GM23338 (cell line): Measurements from ENCODE around the gene LYST. TPM values are rescaled to one million over a fixed set of nuclear protein-coding genes. Genes with fewer than 3 reads are reported as not detected.

Source experiments
- ATAC-seq: fragments of 200-7000 bp; cut with Tn5 transposase; 3 replicates; pipeline ENCODE4 v1.9.1; 2020
- DNase-seq: peaks from one replicate; pipeline ENCODE4 v3.0.0-alpha.2; 2015; ENCODE audit warnings: low spot score
- H2AFZ ChIP-seq: fragments of 200-600 bp; sonication (generic); 2 replicates; pipeline ENCODE4 v1.8.0; 2016; ENCODE audit warnings: antibody characterized with exemption, mild to moderate bottlenecking, moderate library complexity
- H3F3A ChIP-seq: fragments of 200-600 bp; sonication (generic); replicated peaks from 2 replicates; pipeline ENCODE4 v1.8.0; 2017; ENCODE audit warnings: antibody characterized with exemption, mixed run types, low read depth
- H3K27ac ChIP-seq: fragments of 200-600 bp; sonication (generic); 2 replicates; pipeline ENCODE4 v1.6.1; 2016; ENCODE audit warnings: low read depth
- H3K27me3 ChIP-seq: fragments of 200-600 bp; sonication (generic); 2 replicates; pipeline ENCODE4 v1.8.0; 2016; ENCODE audit warnings: mild to moderate bottlenecking, mixed run types, moderate library complexity; ENCODE audit not compliant: insufficient read depth
- H3K36me3 ChIP-seq: fragments of 200-600 bp; sonication (generic); 2 replicates; pipeline ENCODE4 v1.8.0; 2016; ENCODE audit warnings: mild to moderate bottlenecking; ENCODE audit not compliant: insufficient read depth
- H3K4me1 ChIP-seq: fragments of 200-600 bp; sonication (generic); 2 replicates; pipeline ENCODE4 v1.8.0; 2016; ENCODE audit warnings: mild to moderate bottlenecking, moderate library complexity; ENCODE audit not compliant: insufficient read depth
- H3K4me2 ChIP-seq: fragments of 200-600 bp; sonication (generic); 2 replicates; pipeline ENCODE4 v1.7.1; 2017; ENCODE audit warnings: mixed run types
- H3K4me3 ChIP-seq: fragments of 200-600 bp; sonication (generic); 2 replicates; pipeline ENCODE4 v1.6.1; 2016; ENCODE audit warnings: mixed run types
- H3K79me2 ChIP-seq: fragments of 200-600 bp; sonication (generic); replicated peaks from 2 replicates; pipeline ENCODE4 v1.8.0; 2017; ENCODE audit warnings: mild to moderate bottlenecking; ENCODE audit not compliant: insufficient read depth
- H3K9me2 ChIP-seq: fragments of 200-600 bp; sonication (generic); 2 replicates; pipeline ENCODE4 v1.8.0; 2017; ENCODE audit not compliant: insufficient read depth
- H4K20me1 ChIP-seq: fragments of 200-600 bp; sonication (generic); replicated peaks from 2 replicates; pipeline ENCODE4 v1.8.0; 2017; ENCODE audit warnings: mild to moderate bottlenecking; ENCODE audit not compliant: insufficient read depth
- H3K27ac Mint-ChIP-seq: 2 replicates; pipeline ENCODE4 v1.8.0; 2020; ENCODE audit warnings: inconsistent platforms, mild to moderate bottlenecking, moderate library complexity, mixed read lengths
- H3K27me3 Mint-ChIP-seq: 3 replicates; pipeline ENCODE4 v1.8.0; 2022; ENCODE audit warnings: low read depth, mild to moderate bottlenecking, moderate library complexity, mixed read lengths, inconsistent platforms; ENCODE audit not compliant: insufficient read depth, poor library complexity
- H3K36me3 Mint-ChIP-seq: 3 replicates; pipeline ENCODE4 v1.8.0; 2021; ENCODE audit warnings: low read depth, mild to moderate bottlenecking, inconsistent platforms, moderate library complexity, mixed read lengths
- H3K4me1 Mint-ChIP-seq: 3 replicates; pipeline ENCODE4 v1.8.0; 2020; ENCODE audit warnings: mild to moderate bottlenecking, inconsistent platforms, mixed read lengths
- H3K4me3 Mint-ChIP-seq: 3 replicates; pipeline ENCODE4 v1.8.0; 2021; ENCODE audit warnings: moderate library complexity, mild to moderate bottlenecking, inconsistent platforms, mixed read lengths
- H3K9me3 Mint-ChIP-seq: 3 replicates; pipeline ENCODE4 v1.8.0; 2020; ENCODE audit warnings: moderate library complexity, mild to moderate bottlenecking, inconsistent platforms, mixed read lengths
- EZH2 ChIP-seq: fragments of 200-600 bp; sonication (generic); IDR thresholded peaks from one replicate; pipeline ENCODE4 v1.8.0; 2017; ENCODE audit warnings: antibody characterized with exemption, mild to moderate bottlenecking, low read depth; ENCODE audit not compliant: unreplicated experiment
- EZH2phosphoT487 ChIP-seq: fragments of 200-600 bp; sonication (generic); IDR thresholded peaks from one replicate; pipeline ENCODE4 v1.8.1; 2018; ENCODE audit warnings: antibody characterized with exemption; ENCODE audit not compliant: unreplicated experiment
- JUNB ChIP-seq: IDR thresholded peaks from one replicate; pipeline ENCODE4 v1.6.1; 2016; ENCODE audit warnings: antibody characterized with exemption; ENCODE audit not compliant: unreplicated experiment
- NANOG ChIP-seq: IDR thresholded peaks from 2 replicates; pipeline ENCODE4 v1.6.1; 2016; ENCODE audit warnings: antibody characterized with exemption, borderline replicate concordance
- POLR2AphosphoS5 ChIP-seq: IDR thresholded peaks from 2 replicates; pipeline ENCODE4 v1.6.1; 2016; ENCODE audit warnings: antibody characterized with exemption, low read depth
- STAT1 ChIP-seq: IDR thresholded peaks from one replicate; pipeline ENCODE4 v1.6.1; 2016; ENCODE audit warnings: antibody characterized with exemption; ENCODE audit not compliant: unreplicated experiment
- ZNF114 ChIP-seq: fragments of 250-450 bp; sonication (Bioruptor Pico); IDR thresholded peaks from 2 replicates; pipeline ENCODE4 v1.5.0; 2020; ENCODE audit warnings: mild to moderate bottlenecking, moderate library complexity
- ZNF331 ChIP-seq: fragments of 250-450 bp; sonication (Bioruptor Pico); IDR thresholded peaks from 2 replicates; pipeline ENCODE4 v1.5.0; 2020; ENCODE audit warnings: low read depth, mild to moderate bottlenecking, moderate library complexity
- polyA plus RNA-seq: library from polyadenylated mRNA; unstranded; fragments of >200 nt; fragmentation: Nextera tagmentation; extraction: Ambion mirVana; gene quantifications from 2 replicates; pipeline ENCODE4 v1.2.1, GENCODE V29; 2016
- total RNA-seq: library from RNA; depleted of rRNA; stranded (reverse); fragments of >200 nt; shearing (Covaris generic); gene quantifications from 2 replicates; pipeline ENCODE4 v1.2.3, GENCODE V29; 2014
- TF ChIP-seq, protein P1 (sequence below): IDR thresholded peaks from one replicate; pipeline ENCODE4 v1.6.1; 2018; ENCODE audit warnings: antibody characterized with exemption; ENCODE audit not compliant: unreplicated experiment
- TF ChIP-seq, protein P2 (sequence below): IDR thresholded peaks from 2 replicates; pipeline ENCODE4 v1.6.1; 2016; ENCODE audit warnings: antibody characterized with exemption

The LYST gene
- total and polyA plus RNA-seq, 2 experiments from 2014 or later, result 0.21 to 1.0 TPM

GRCh38 chr1:235910357-235911299 is 43.9 kb upstream of the LYST start (continued):
- TF ChIP-seq EZH2 (no peak), JUNB (no peak), ZNF114 (CRISPR knock-in tag) (no peak), NANOG (no peak), POLR2AphosphoS5 (no peak), STAT1 (no peak), EZH2phosphoT487 (no peak), ZNF331 (CRISPR knock-in tag) (no peak)
- TF ChIP-seq, protein P1, sequence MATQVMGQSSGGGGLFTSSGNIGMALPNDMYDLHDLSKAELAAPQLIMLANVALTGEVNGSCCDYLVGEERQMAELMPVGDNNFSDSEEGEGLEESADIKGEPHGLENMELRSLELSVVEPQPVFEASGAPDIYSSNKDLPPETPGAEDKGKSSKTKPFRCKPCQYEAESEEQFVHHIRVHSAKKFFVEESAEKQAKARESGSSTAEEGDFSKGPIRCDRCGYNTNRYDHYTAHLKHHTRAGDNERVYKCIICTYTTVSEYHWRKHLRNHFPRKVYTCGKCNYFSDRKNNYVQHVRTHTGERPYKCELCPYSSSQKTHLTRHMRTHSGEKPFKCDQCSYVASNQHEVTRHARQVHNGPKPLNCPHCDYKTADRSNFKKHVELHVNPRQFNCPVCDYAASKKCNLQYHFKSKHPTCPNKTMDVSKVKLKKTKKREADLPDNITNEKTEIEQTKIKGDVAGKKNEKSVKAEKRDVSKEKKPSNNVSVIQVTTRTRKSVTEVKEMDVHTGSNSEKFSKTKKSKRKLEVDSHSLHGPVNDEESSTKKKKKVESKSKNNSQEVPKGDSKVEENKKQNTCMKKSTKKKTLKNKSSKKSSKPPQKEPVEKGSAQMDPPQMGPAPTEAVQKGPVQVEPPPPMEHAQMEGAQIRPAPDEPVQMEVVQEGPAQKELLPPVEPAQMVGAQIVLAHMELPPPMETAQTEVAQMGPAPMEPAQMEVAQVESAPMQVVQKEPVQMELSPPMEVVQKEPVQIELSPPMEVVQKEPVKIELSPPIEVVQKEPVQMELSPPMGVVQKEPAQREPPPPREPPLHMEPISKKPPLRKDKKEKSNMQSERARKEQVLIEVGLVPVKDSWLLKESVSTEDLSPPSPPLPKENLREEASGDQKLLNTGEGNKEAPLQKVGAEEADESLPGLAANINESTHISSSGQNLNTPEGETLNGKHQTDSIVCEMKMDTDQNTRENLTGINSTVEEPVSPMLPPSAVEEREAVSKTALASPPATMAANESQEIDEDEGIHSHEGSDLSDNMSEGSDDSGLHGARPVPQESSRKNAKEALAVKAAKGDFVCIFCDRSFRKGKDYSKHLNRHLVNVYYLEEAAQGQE, result no peak
- TF ChIP-seq, protein P2, sequence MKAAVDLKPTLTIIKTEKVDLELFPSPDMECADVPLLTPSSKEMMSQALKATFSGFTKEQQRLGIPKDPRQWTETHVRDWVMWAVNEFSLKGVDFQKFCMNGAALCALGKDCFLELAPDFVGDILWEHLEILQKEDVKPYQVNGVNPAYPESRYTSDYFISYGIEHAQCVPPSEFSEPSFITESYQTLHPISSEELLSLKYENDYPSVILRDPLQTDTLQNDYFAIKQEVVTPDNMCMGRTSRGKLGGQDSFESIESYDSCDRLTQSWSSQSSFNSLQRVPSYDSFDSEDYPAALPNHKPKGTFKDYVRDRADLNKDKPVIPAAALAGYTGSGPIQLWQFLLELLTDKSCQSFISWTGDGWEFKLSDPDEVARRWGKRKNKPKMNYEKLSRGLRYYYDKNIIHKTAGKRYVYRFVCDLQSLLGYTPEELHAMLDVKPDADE, result no peak

GRCh38 chr1:235908742-235909520 is 42.2 kb upstream of the LYST start:
- no peak overlapping the region for H3K4me3 ChIP-seq
- H3K27me3 Mint-ChIP-seq, result peaks cover 6% of the 10 kb centered on the region
- H3K4me3 Mint-ChIP-seq, result no peak overlapping the region
- no peaks in the 10 kb centered on the region for H3K27me3 ChIP-seq
- no peaks in the 10 kb centered on the region for H3F3A ChIP-seq
- H2AFZ ChIP-seq, result no peak overlapping the region
- no peak overlapping the region for H3K27ac Mint-ChIP-seq
- H3K36me3 ChIP-seq, result no peaks in the 10 kb centered on the region
- peaks cover 13% of the 10 kb centered on the region; the same call in 2 of the 3 replicates for H3K4me1 Mint-ChIP-seq
- peaks cover 3% of the 10 kb centered on the region; the same call in 1 of the 2 replicates for H3K9me2 ChIP-seq
- no peaks in the 10 kb centered on the region for H3K4me1 ChIP-seq
- no peaks in the 10 kb centered on the region for H4K20me1 ChIP-seq
- no peak overlapping the region for H3K27ac ChIP-seq
- H3K4me2 ChIP-seq, result no peak overlapping the region
- no peak for DNase-seq
- H3K36me3 Mint-ChIP-seq, result no peaks in the 10 kb centered on the region
- no peaks in the 10 kb centered on the region for H3K79me2 ChIP-seq
- H3K9me3 Mint-ChIP-seq, result no peaks in the 10 kb centered on the region
- ATAC-seq, result no peak
- TF ChIP-seq, protein P1, result no peak
- TF ChIP-seq JUNB (no peak), STAT1 (no peak)
